HEK293 (cell line): Measurements from ENCODE around the gene FAM229A.

Source experiments
- CTCF ChIA-PET: fragments of 350-600 bp; formaldehyde crosslinking; extraction: SDS; loops from one replicate; lab custom pipeline; 2021; ENCODE audit warnings: antibody characterized with exemption; lab: Yijun Ruan, JAX
- POLR2A ChIA-PET: fragments of 300-600 bp; formaldehyde crosslinking; extraction: SDS; loops from one replicate; lab custom pipeline; 2020; ENCODE audit warnings: antibody characterized with exemption, inconsistent platforms; lab: Yijun Ruan, JAX
- H3K27ac ChIP-seq: fragments of 200-500 bp; sonication (Bioruptor generic); 2 replicates; pipeline ENCODE4 v1.5.1; 2014; ENCODE audit warnings: low read depth, low read length, control low read depth, inconsistent platforms; ENCODE audit errors: extremely low read depth
- H3K36me3 ChIP-seq, 2 experiments: fragments of 200-500 bp in 1 of 2; sonication (Bioruptor generic) in 1 of 2; 1 replicate in 1 of 2; 2 replicates in 1 of 2; pipeline ENCODE4 v1.5.1; 2014 to 2017; ENCODE audit warnings: inconsistent platforms in 2 of 2, low read length in 2 of 2; ENCODE audit not compliant: control insufficient read depth in 2 of 2, insufficient read depth in 1 of 2
- H3K4me1 ChIP-seq: fragments of 200-500 bp; sonication (Bioruptor generic); 2 replicates; pipeline ENCODE4 v1.5.1; 2014; ENCODE audit warnings: mild to moderate bottlenecking, low read length, inconsistent platforms; ENCODE audit not compliant: control insufficient read depth, insufficient read depth
- H3K4me3 ChIP-seq: 2 replicates; pipeline ENCODE4 v1.5.1; 2011; ENCODE audit warnings: low read depth, mild to moderate bottlenecking, control low read depth, low read length, moderate library complexity
- H3K9me3 ChIP-seq: fragments of 200-500 bp; sonication (Bioruptor generic); 2 replicates; pipeline ENCODE4 v1.5.1; 2014; ENCODE audit warnings: low read depth, low read length, inconsistent platforms; ENCODE audit not compliant: control insufficient read depth, insufficient read depth
- GLIS1 ChIP-seq: fragments of 450-650 bp; formaldehyde crosslinking; IDR thresholded peaks from 2 replicates; pipeline ENCODE4 v1.5.1; 2016; ENCODE audit warnings: missing biosample characterization, missing genetic modification characterization
- KLF1 ChIP-seq: fragments of 450-650 bp; formaldehyde crosslinking; IDR thresholded peaks from 2 replicates; pipeline ENCODE4 v1.5.1; 2016; ENCODE audit warnings: missing biosample characterization, missing genetic modification characterization
- KLF10 ChIP-seq: fragments of 450-650 bp; IDR thresholded peaks from 2 replicates; pipeline ENCODE4 v1.5.1; 2018; ENCODE audit warnings: missing biosample characterization, mild to moderate bottlenecking, missing genetic modification characterization
- PRDM6 ChIP-seq: fragments of 450-650 bp; formaldehyde crosslinking; IDR thresholded peaks from 2 replicates; pipeline ENCODE4 v1.5.1; 2017; ENCODE audit warnings: missing biosample characterization, missing genetic modification characterization
- SCRT1 ChIP-seq: fragments of 450-650 bp; formaldehyde crosslinking; IDR thresholded peaks from 2 replicates; pipeline ENCODE4 v1.5.1; 2016; ENCODE audit warnings: missing biosample characterization, missing genetic modification characterization, borderline replicate concordance
- ZBTB10 ChIP-seq: fragments of 450-650 bp; formaldehyde crosslinking; IDR thresholded peaks from 2 replicates; pipeline ENCODE4 v1.5.1; 2016; ENCODE audit warnings: missing biosample characterization, missing genetic modification characterization
- ZBTB20 ChIP-seq: fragments of 450-650 bp; formaldehyde crosslinking; IDR thresholded peaks from 2 replicates; pipeline ENCODE4 v1.5.1; 2016; ENCODE audit warnings: missing biosample characterization, missing genetic modification characterization
- ZBTB48 ChIP-seq: fragments of 450-650 bp; formaldehyde crosslinking; IDR thresholded peaks from 2 replicates; pipeline ENCODE4 v1.5.1; 2016; ENCODE audit warnings: missing biosample characterization, missing genetic modification characterization
- ZBTB7A ChIP-seq: fragments of 450-650 bp; formaldehyde crosslinking; IDR thresholded peaks from 2 replicates; pipeline ENCODE4 v1.5.1; 2016; ENCODE audit warnings: low read depth, missing biosample characterization, missing genetic modification characterization
- ZFHX2 ChIP-seq: fragments of 450-650 bp; formaldehyde crosslinking; conservative IDR thresholded peaks from 2 replicates; pipeline ENCODE4 v1.5.1; 2016; ENCODE audit warnings: missing biosample characterization, missing genetic modification characterization
- ZFP69B ChIP-seq: fragments of 450-650 bp; formaldehyde crosslinking; IDR thresholded peaks from 2 replicates; pipeline ENCODE4 v1.5.1; 2016; ENCODE audit warnings: missing biosample characterization, missing genetic modification characterization
- ZNF112 ChIP-seq: fragments of 450-650 bp; formaldehyde crosslinking; IDR thresholded peaks from 2 replicates; pipeline ENCODE4 v1.5.0; 2017; ENCODE audit warnings: missing biosample characterization, missing genetic modification characterization
- ZNF121 ChIP-seq: fragments of 450-650 bp; formaldehyde crosslinking; IDR thresholded peaks from 2 replicates; pipeline ENCODE4 v1.5.1; 2016; ENCODE audit warnings: missing biosample characterization, missing genetic modification characterization
- ZNF133 ChIP-seq: fragments of 450-650 bp; formaldehyde crosslinking; IDR thresholded peaks from 2 replicates; pipeline ENCODE4 v1.5.1; 2016; ENCODE audit warnings: missing biosample characterization, missing genetic modification characterization
- ZNF140 ChIP-seq: fragments of 450-650 bp; formaldehyde crosslinking; IDR thresholded peaks from 2 replicates; pipeline ENCODE4 v1.5.1; 2016; ENCODE audit warnings: missing biosample characterization, missing genetic modification characterization
- ZNF155 ChIP-seq: fragments of 450-650 bp; formaldehyde crosslinking; IDR thresholded peaks from 2 replicates; pipeline ENCODE4 v1.5.1; 2016; ENCODE audit warnings: missing biosample characterization, missing genetic modification characterization
- ZNF2 ChIP-seq: fragments of 450-650 bp; formaldehyde crosslinking; IDR thresholded peaks from 2 replicates; pipeline ENCODE4 v1.5.1; 2016; ENCODE audit warnings: missing biosample characterization, missing genetic modification characterization
- ZNF223 ChIP-seq: fragments of 450-650 bp; formaldehyde crosslinking; IDR thresholded peaks from 2 replicates; pipeline ENCODE4 v1.5.1; 2016; ENCODE audit warnings: missing biosample characterization, missing genetic modification characterization
- ZNF423 ChIP-seq: fragments of 450-650 bp; formaldehyde crosslinking; IDR thresholded peaks from 2 replicates; pipeline ENCODE4 v1.5.1; 2016; ENCODE audit warnings: missing biosample characterization, missing genetic modification characterization
- ZNF76 ChIP-seq: fragments of 450-650 bp; formaldehyde crosslinking; IDR thresholded peaks from 2 replicates; pipeline ENCODE4; 2016; ENCODE audit warnings: low read depth, missing biosample characterization, missing genetic modification characterization, borderline replicate concordance
- ZNF837 ChIP-seq: fragments of 450-650 bp; formaldehyde crosslinking; IDR thresholded peaks from 2 replicates; pipeline ENCODE4 v1.5.1; 2016; ENCODE audit warnings: missing biosample characterization, missing genetic modification characterization
- ZSCAN30 ChIP-seq: fragments of 450-650 bp; IDR thresholded peaks from 2 replicates; pipeline ENCODE4 v1.5.1; 2018; ENCODE audit warnings: missing biosample characterization, mild to moderate bottlenecking, missing genetic modification characterization, moderate library complexity
- TF ChIP-seq, protein P1 (sequence below): fragments of 450-650 bp; formaldehyde crosslinking; IDR thresholded peaks from 2 replicates; pipeline ENCODE4 v1.5.1; 2016; ENCODE audit warnings: missing biosample characterization, missing genetic modification characterization
- TF ChIP-seq, protein P2 (sequence below): fragments of 450-650 bp; formaldehyde crosslinking; IDR thresholded peaks from 2 replicates; pipeline ENCODE4 v1.5.1; 2016; ENCODE audit warnings: missing biosample characterization, missing genetic modification characterization
- TF ChIP-seq, protein P3 (sequence below): fragments of 450-650 bp; formaldehyde crosslinking; IDR thresholded peaks from 2 replicates; pipeline ENCODE4 v1.5.1; 2016; ENCODE audit warnings: missing biosample characterization, missing genetic modification characterization

Gene FAM229A

GRCh38 chr1:32334864-32335534, 27.3 kb downstream of the FAM229A start (continued):
- peak; percentile 56 for TF ChIP-seq ZFHX2 (tag by site-specific recombination)
- TF ChIP-seq, protein P1, sequence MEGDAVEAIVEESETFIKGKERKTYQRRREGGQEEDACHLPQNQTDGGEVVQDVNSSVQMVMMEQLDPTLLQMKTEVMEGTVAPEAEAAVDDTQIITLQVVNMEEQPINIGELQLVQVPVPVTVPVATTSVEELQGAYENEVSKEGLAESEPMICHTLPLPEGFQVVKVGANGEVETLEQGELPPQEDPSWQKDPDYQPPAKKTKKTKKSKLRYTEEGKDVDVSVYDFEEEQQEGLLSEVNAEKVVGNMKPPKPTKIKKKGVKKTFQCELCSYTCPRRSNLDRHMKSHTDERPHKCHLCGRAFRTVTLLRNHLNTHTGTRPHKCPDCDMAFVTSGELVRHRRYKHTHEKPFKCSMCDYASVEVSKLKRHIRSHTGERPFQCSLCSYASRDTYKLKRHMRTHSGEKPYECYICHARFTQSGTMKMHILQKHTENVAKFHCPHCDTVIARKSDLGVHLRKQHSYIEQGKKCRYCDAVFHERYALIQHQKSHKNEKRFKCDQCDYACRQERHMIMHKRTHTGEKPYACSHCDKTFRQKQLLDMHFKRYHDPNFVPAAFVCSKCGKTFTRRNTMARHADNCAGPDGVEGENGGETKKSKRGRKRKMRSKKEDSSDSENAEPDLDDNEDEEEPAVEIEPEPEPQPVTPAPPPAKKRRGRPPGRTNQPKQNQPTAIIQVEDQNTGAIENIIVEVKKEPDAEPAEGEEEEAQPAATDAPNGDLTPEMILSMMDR (tag by site-specific recombination) = peak; percentile 93
- no peak for TF ChIP-seq ZNF121
- TF ChIP-seq KLF1 (tag by site-specific recombination) = peak; percentile 40; the same call in 1 of the 2 replicates
- TF ChIP-seq ZNF155 (tag by site-specific recombination) = no peak
- TF ChIP-seq ZNF423 (tag by site-specific recombination) = peak; percentile 94
- TF ChIP-seq, protein P2, sequence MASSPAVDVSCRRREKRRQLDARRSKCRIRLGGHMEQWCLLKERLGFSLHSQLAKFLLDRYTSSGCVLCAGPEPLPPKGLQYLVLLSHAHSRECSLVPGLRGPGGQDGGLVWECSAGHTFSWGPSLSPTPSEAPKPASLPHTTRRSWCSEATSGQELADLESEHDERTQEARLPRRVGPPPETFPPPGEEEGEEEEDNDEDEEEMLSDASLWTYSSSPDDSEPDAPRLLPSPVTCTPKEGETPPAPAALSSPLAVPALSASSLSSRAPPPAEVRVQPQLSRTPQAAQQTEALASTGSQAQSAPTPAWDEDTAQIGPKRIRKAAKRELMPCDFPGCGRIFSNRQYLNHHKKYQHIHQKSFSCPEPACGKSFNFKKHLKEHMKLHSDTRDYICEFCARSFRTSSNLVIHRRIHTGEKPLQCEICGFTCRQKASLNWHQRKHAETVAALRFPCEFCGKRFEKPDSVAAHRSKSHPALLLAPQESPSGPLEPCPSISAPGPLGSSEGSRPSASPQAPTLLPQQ (tag by site-specific recombination) = peak; percentile 79
- no peak for TF ChIP-seq ZNF223
- TF ChIP-seq ZFP69B (tag by site-specific recombination) = no peak
- peak; percentile 91 for TF ChIP-seq GLIS1
- TF ChIP-seq ZBTB7A (tag by site-specific recombination) = peak; percentile 28; the same call in 1 of the 2 replicates
- no peak for TF ChIP-seq ZNF2 (tag by site-specific recombination)
- 0 out of 2 replicates have a peak, but pooled peaks have one; percentile 4 for TF ChIP-seq ZNF140
- TF ChIP-seq PRDM6 (tag by site-specific recombination) = no peak
- no peak for TF ChIP-seq KLF10 (tag by site-specific recombination)
- TF ChIP-seq ZSCAN30 = peak; percentile 76; the same call in 1 of the 2 replicates

DNA sequence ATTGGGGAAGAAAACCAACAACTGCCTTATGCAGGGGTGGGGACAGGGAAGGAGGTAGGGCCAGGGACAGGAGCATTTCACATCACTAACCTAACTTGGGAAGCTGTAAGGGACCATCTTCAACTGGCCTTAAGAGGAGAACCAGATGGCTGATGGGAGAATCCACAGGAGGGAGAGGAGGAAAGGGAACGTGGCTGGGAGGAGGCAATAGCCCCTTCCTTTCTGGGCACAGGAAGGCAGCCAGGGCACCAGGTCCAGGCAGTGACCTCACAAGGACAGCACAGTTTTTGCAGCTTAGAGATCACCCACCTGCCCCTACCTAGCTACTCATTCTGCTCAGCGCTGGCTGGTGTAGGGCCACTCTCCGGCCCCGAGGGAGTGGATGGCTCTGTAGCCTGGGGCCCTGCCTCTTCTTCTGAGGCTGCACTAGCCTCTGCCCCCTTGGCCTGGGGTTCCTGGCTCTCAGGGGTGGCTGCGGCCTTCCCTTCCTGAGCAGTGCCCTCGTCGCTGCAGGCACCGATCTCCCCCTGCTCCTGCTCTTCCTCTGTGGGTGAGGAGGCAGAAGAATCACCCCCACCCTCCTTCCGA, 27.9 kb downstream of the FAM229A start:
- Histone ChIP-seq H3K4me1 (no peaks in the 10 kb centered on the region), H3K27ac (peak overlapping the region; percentile 76; the same call in 1 of the 2 replicates), H3K9me3 (no peaks in the 10 kb centered on the region), H3K36me3 (peaks cover 0 to 57% of the 10 kb centered on the region in 2 experiments; a peak in 1 of 3 replicates), H3K4me3 (peak overlapping the region; percentile 84)
- ChIA-PET CTCF (interaction anchor here (0.6 to 1.0 kb wide), 2 partner anchors 12 to 119 kb away, joined by 3 read pairs; no protein-coding TSS in a partner anchor), POLR2A (interaction anchor here (0.6 to 5.8 kb wide), 4 partner anchors 18 to 86 kb away, joined by 3 to 100 read pairs (median 3); partner anchors contain the start of gene BSDC1)
- TF ChIP-seq ZNF133 (tag by site-specific recombination) (no peak), SCRT1 (tag by site-specific recombination) (no peak), ZNF76 (tag by site-specific recombination) (peak; percentile 47), ZBTB20 (tag by site-specific recombination) (no peak), KLF10 (tag by site-specific recombination) (no peak), ZNF112 (tag by site-specific recombination) (no peak), ZNF837 (tag by site-specific recombination) (no peak), ZBTB48 (tag by site-specific recombination) (peak; percentile 100), ZBTB10 (tag by site-specific recombination) (no peak)
- TF ChIP-seq, protein P3, sequence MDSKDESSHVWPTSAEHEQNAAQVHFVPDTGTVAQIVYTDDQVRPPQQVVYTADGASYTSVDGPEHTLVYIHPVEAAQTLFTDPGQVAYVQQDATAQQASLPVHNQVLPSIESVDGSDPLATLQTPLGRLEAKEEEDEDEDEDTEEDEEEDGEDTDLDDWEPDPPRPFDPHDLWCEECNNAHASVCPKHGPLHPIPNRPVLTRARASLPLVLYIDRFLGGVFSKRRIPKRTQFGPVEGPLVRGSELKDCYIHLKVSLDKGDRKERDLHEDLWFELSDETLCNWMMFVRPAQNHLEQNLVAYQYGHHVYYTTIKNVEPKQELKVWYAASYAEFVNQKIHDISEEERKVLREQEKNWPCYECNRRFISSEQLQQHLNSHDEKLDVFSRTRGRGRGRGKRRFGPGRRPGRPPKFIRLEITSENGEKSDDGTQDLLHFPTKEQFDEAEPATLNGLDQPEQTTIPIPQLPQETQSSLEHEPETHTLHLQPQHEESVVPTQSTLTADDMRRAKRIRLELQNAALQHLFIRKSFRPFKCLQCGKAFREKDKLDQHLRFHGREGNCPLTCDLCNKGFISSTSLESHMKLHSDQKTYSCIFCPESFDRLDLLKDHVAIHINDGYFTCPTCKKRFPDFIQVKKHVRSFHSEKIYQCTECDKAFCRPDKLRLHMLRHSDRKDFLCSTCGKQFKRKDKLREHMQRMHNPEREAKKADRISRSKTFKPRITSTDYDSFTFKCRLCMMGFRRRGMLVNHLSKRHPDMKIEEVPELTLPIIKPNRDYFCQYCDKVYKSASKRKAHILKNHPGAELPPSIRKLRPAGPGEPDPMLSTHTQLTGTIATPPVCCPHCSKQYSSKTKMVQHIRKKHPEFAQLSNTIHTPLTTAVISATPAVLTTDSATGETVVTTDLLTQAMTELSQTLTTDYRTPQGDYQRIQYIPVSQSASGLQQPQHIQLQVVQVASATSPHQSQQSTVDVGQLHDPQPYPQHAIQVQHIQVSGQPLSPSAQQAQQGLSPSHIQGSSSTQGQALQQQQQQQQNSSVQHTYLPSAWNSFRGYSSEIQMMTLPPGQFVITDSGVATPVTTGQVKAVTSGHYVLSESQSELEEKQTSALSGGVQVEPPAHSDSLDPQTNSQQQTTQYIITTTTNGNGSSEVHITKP (tag by site-specific recombination) = peak; percentile 57
